ENCODE measurements around the gene KLF16.

Gene KLF16

DNA sequence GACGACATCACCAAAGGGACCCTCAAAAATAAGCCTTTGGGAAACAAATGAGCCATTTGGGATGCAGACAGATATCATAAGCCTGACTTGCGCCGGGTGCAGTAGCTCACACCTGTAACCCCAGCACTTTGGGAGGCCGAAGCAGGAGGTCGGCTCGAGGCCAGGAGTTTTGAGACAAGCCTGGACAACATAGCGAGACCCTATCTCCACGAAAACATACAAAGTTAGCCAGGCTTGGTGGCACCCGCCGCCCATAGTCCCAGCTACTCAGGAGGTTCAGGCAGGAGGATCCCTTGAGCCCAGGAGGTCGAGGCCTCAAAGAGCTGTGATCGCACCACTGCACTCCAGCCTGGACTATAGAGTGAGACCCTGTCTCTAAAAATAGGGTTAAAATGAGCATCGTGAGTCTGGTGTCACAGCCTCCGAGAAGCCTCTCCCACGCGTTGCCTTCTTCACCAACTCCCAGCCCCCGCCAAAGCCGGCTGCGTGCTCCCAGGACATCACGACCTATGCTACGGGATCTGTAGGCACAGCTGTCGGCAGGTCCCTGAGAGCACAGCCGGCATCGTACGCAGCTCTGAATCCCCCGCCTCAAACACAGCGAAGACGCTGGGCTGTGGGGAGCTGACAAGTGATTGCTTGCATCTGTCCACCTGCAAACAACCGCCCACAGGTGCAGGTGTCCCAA lies 16.7 kb downstream of the KLF16 start:
- DNase-seq, result no peak
- intact Hi-C loops (cut with DNase I), result no loop called here

GRCh38 chr19:1845642-1846041 lies 17.7 kb downstream of the KLF16 start:
- intact Hi-C loops (cut with DNase I), result no loop called here
- DNase-seq, result no peak

DNA sequence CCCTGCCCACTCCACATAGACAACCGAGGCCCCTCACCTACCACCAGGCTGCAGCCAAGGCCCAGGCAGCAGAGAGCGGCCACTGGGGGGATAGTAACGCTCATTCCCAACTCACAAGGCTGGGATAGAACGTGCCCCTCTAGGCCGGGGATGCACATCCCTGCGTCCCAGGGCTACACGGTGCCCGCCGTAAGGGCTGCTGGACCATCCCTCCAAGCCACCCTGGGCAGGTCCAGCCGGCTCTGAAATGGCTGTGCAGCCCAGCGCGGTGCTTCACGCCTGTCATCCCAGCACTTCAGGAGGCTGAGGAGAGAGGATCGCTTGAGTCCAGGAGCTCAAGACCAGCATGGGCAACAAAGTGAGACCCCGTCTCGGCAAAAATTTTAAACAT lies 18.3 kb downstream of the KLF16 start:
- no peak for DNase-seq
- intact Hi-C loops (cut with DNase I), result no loop called here

DNA sequence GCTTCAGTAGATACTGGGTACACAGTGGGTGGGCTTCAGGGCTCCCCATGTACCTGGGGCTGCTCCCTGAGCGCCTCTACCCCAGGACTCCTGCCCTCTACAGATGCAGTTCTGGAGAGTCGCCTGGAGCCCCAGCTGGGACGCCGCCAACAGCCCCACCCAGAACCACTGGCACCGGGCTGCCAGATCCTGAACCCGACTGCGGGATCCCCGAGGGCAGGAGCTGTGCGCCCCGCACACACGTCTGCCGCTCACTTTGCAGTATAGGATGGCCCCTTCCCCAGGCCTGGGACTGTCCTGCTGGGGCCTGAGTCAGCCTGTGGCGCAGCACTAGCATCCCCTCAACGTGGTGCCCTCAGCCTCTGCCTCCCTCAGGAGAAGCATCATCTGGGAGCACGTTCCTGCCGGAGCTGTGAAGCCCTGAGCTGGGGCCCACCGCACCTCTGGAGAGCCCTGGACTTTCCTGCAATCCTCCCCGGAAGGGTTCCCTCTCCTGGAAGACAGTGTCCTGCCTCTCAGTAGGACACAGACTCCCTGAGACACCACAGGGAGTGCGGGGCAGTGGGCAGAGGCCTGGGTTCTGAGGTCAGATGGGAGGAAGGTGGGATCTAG lies 18.8 kb downstream of the KLF16 start:
- no peak for DNase-seq
- intact Hi-C loops (cut with DNase I), result no loop called here

GRCh38 chr19:1843646-1844394 lies 19.6 kb downstream of the KLF16 start:
- intact Hi-C loops (cut with DNase I), result no loop called here
- DNase-seq, result no peak

- intact Hi-C loops (cut with DNase I), result no loop called here
- no peak for DNase-seq
Measured at GRCh38 chr19:1843116-1843515, 20.3 kb downstream of the KLF16 start.

DNA sequence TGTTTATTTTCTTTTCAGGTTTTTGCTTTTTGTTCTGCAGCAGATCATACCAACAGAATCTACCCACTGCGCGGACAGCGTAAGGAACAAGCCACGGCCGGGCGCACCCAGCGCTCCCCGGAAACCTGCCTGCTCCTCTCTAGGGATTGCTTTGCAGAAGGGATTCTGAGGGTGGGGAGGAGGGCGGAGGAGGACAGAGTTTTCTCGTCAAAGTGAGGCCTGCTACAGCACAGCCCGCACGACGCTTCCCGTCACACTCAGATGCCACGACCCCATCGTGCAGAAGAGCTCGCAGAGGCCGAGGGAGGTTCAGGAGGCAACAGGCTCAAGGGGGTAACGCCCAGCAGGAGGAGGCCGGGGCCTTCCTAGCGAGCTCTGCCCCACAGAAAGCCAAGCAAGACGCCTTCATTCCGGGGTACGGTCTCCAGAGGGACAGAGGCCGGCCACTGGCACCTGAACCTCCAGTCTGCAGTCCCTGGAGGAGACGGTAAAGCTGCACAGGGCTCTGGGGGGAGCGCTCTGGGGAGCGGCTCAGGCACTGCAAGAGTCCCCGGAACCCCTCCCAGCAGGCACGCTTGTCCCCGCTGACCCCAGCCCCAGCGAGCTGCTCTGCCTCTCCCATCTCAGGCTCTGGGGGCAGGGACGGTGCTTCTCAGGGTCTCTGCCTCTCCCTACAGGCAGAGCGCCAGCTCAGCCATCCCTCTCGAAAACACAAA lies 22.0 kb downstream of the KLF16 start:
- intact Hi-C loops (cut with DNase I), result no loop called here
- no peak for DNase-seq

DNA sequence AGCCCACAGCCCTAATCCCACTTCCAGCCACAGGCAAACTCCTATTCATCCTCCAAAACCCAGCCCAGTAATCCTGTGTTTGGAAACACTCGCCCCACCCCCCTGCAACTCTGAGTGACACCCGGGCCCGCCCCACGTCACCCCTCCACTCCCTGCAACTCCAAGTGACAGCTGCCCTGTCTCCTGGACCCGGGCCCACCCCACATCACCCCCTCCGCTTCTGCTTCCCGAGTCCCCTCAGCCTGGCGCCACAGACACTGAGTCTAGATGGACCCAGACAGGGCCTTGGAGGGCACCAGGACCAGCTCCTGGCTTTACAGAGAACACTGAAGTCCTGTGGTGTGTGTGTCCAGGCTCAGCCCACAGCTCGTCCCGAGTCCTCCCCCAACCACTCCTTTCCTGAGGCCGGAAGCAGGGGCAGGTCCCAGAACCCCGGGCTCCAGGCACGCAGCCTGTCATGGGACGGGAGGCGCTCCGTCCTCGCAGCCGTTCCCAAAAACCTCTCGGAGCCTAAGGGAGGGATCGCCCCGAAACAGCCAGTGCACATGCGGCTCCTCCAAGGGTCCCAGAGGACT lies 22.8 kb downstream of the KLF16 start:
- intact Hi-C loops (cut with DNase I), result no loop called here
- no peak for DNase-seq

- intact Hi-C loops (cut with DNase I), result no loop called here
- no peak for DNase-seq
Measured at GRCh38 chr19:1839658-1840540, 23.5 kb downstream of the KLF16 start.

DNA sequence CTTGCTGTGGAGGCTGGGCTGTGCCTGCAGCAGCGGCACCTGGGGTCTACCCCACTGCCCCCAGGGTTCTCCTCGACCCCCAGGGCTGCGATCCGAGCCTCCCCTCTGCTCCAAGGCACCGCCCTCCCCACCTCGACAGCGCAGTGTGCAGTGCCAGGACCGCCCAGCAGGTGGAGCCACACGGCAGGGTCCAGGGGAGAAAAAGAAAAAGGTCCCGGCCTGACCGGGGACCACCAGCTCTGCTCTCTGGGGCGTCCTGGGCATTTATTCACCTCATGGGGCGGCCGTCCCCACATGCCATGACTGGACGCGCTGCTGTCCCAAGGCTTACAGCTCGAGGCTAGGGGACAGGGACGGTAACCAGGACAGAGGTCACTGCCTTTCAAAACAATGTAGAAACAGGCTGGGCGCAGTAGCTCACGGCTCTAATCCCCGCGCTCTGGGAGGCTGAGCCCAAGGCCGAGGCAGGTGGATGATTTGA lies 25.7 kb downstream of the KLF16 start:
- intact Hi-C loops (cut with DNase I), result no loop called here
- DNase-seq, result peak in 2 of 10 donors; percentile 47 to 49

DNA sequence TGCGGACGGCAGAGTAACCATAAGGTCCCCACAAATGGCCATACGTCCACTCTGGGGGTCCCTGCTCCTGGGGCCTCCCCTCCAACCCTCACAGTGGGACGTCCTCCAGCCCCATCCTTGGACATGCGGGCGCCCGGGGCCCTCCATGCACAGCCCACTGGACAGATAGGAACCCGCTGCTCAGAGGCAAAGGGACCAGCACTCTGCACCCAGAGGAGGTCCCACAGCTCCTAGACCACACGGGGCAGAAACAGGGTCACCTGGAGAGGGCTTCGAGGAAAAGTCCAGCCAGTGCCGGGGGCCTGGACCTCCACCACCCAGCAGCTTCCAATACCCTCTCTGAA lies 26.2 kb downstream of the KLF16 start:
- intact Hi-C loops (cut with DNase I), result no loop called here
- no peak for DNase-seq

DNA sequence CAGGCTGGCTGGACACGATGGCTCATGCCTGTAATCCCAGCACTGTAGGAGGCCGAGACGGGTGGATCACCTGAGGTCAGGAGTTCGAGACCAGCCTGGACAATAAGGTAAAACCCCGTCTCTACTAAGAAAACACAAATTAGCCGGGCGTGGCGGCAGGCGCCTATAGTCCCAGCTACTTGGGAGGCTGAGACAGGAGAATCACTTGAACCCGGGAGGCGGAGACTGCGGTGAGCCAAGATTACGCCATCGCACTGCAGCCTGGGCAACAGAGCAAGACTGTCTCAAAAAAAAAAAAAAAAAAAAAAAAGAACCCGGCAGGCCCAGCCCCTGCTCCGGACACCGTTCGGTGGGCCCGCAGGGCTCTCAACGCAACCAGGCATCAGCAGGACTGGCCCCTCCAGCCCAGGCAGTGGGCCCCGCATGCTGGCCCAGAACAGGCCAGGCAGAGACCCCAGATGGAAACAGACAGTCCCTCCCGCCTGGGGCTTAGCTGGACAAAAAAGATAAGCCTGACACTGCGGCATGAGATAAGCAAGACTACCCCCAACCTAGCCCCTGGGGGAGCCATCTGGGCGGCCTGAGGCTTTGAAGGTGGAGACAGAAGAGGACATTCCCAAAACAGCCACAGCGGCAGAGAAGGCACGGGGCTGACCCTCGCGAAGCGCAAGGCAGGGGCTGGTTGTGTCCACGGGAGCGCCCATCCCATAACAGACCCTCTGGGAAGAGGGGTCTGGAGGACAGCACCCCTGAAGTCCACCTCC lies 26.7 kb downstream of the KLF16 start:
- intact Hi-C loops (cut with DNase I), result no loop called here
- DNase-seq, result no peak

GRCh38 chr19:1833540-1833939 lies 29.8 kb downstream of the KLF16 start:
- peak in 2 of 10 donors; percentile 43 to 91 for DNase-seq
- intact Hi-C loops (cut with DNase I), result no loop called here

GRCh38 chr19:1832046-1832663 lies 31.2 kb downstream of the KLF16 start:
- DNase-seq, result no peak
- intact Hi-C loops (cut with DNase I), result no loop called here

GRCh38 chr19:1830978-1831377 lies 32.4 kb downstream of the KLF16 start:
- intact Hi-C loops (cut with DNase I), result no loop called here
- DNase-seq, result no peak

DNA sequence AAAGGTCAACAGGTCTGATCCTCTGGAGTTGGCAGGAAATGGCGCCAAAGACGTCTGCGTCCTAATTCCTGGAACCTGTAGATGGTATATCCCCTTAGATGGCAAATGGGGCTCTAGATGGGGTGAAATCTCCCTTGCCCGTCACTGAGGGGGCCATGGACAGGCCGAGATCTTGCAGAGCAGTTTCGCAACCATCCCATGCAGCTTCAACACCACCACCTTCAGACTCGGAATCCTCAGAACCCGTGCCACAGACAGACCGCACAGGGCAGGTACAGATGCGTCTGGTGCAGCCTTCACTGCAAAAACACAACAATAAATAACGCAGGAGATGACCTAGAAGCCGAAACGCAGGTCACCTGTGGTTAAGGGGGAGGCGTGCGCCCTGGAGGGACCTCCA lies 32.8 kb downstream of the KLF16 start:
- intact Hi-C loops (cut with DNase I), result no loop called here
- no peak for DNase-seq

DNA sequence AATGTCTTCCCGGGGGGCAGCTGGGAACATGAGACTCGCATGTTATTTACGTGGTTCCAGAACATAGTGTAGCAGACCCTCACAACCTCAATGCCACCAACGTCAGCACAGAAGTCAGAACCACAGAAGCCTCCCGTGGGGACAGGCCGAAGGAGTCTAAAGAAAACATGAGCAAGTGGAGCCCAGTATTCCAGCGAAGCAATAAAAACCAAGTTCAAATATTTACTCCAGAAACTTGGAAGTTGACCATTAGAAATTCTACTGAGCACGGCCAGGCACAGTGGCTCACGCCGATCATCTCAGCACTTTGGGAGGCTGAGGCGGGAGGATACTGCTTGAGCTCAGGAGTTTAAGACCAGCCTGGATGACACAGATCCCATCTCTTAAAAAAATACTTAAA lies 33.4 kb downstream of the KLF16 start:
- DNase-seq, result no peak

More for the DNA sequence above, 33.4 kb downstream of the KLF16 start:
- intact Hi-C loops (cut with DNase I), result no loop called here
